ENCODE measurements around the gene PDE3A.

DNA sequence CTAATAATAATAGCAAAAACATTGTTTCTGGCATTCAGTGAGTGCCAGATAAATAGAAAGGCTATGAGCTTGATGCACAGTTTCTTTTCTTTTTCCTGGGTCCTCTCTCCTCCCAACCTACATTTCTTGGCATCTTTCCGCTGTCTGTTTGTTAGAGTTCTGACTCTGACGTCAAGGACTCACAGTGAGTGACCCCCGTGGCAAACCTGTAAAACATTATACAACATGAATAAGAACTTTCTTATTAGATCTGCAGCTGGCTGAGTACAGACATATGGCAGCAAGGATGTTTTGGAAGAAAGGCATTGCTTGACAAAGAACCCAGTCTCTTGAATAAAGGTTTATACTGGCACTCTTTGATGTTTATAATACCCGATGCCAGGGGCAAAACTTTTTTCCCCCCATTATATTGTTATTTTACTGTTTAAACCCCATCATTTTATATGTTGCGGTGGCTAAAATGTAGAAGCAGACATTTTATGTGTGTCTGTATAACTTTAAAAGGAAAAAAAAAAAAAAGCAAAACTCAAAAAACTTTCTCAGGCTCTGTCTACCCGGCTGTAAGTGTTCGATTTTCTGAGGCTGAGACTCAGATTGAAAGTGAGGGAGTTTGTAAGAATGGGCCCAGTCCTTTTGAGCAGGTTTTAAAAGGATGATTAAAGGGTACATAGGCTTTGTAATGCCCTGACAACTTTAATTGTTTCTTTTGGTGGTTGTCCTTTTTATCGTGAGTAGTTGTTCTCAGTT is 159.3 kb downstream of the PDE3A start:
- TF ChIP-seq SMC3 (IDR thresholded peaks at IDR 0.05; ENCODE audit: low read depth, low read length) = no peak
- TF ChIP-seq, protein P1, sequence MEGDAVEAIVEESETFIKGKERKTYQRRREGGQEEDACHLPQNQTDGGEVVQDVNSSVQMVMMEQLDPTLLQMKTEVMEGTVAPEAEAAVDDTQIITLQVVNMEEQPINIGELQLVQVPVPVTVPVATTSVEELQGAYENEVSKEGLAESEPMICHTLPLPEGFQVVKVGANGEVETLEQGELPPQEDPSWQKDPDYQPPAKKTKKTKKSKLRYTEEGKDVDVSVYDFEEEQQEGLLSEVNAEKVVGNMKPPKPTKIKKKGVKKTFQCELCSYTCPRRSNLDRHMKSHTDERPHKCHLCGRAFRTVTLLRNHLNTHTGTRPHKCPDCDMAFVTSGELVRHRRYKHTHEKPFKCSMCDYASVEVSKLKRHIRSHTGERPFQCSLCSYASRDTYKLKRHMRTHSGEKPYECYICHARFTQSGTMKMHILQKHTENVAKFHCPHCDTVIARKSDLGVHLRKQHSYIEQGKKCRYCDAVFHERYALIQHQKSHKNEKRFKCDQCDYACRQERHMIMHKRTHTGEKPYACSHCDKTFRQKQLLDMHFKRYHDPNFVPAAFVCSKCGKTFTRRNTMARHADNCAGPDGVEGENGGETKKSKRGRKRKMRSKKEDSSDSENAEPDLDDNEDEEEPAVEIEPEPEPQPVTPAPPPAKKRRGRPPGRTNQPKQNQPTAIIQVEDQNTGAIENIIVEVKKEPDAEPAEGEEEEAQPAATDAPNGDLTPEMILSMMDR (conservative IDR thresholded peaks at IDR 0.05; ENCODE audit: low read depth, low read length) = no peak
- no peak for TF ChIP-seq RAD21 (IDR thresholded peaks at IDR 0.05; ENCODE audit: low read length)
- no peak for TF ChIP-seq RCOR1 (IDR thresholded peaks at IDR 0.05; ENCODE audit: insufficient replicate concordance, low read length)
- no peak for TF ChIP-seq POLR2A (IDR thresholded peaks at IDR 0.05; ENCODE audit: low read depth, low read length)
- TF ChIP-seq RFX5 (IDR thresholded peaks at IDR 0.05; ENCODE audit: low read depth, low read length) = no peak
- TF ChIP-seq FOS (IDR thresholded peaks at IDR 0.05; ENCODE audit: low read depth, low read length) = no peak
- TF ChIP-seq CHD1 (IDR thresholded peaks at IDR 0.05; ENCODE audit: low read depth, low read length) = no peak
- no peak for TF ChIP-seq MAZ (IDR thresholded peaks at IDR 0.05; ENCODE audit: borderline replicate concordance, low read depth, low read length)
- TF ChIP-seq MAFK (IDR thresholded peaks at IDR 0.05; ENCODE audit: low read depth, low read length) = no peak

All from IMR-90 (cell line).